Uterus (tissue), 4 donors: Measurements from ENCODE around the gene RNF217. TPM values are rescaled to one million over a fixed set of nuclear protein-coding genes. Genes with fewer than 3 reads are reported as not detected.
"Not testable (repeated sequence)": the region's sequence is repeated elsewhere in the genome, so short reads cannot be mapped to it uniquely, and the experiment has no call there.

Source experiments
- DNase-seq, 2 donors: peaks; one replicate each; pipeline ENCODE4 v3.0.0-alpha.2; 2019 to 2020
- H3K27ac ChIP-seq, 2 donors: fragments of 200-600 bp; sonication (generic); 1 replicate in 1 of 2; 2 replicates in 1 of 2; pipeline ENCODE4 v1.5.1; 2016 to 2018
- H3K27me3 ChIP-seq, 2 donors: fragments of 200-600 bp; sonication (generic); one replicate each; pipeline ENCODE4 v1.5.1; 2018 to 2019; ENCODE audit warnings: control low read depth in 1 of 2
- H3K36me3 ChIP-seq, 2 donors: fragments of 200-600 bp; sonication (generic); one replicate each; pipeline ENCODE4 v1.5.1; 2019; ENCODE audit warnings: control low read depth in 1 of 2
- H3K4me1 ChIP-seq, 2 donors: fragments of 200-600 bp; sonication (generic); one replicate each; pipeline ENCODE4 v1.5.1; 2018 to 2019; ENCODE audit warnings: control low read depth in 1 of 2
- H3K4me3 ChIP-seq, 2 donors: fragments of 200-600 bp; sonication (generic); 1 replicate in 1 of 2; 2 replicates in 1 of 2; pipeline ENCODE4 v1.5.1; 2018 to 2019; ENCODE audit warnings: mild to moderate bottlenecking in 1 of 2
- H3K9me3 ChIP-seq, 2 donors: fragments of 200-600 bp; sonication (generic); one replicate each; pipeline ENCODE4 v1.5.1; 2019; ENCODE audit warnings: control low read depth in 1 of 2
- CTCF ChIP-seq, 4 experiments: fragments of 200-600 bp in 2 of 4; fragments of 450-650 bp in 2 of 4; sonication (generic) in 2 of 4; IDR thresholded peaks; one replicate each; pipeline ENCODE4 v1.5.1; 2016 to 2019; ENCODE audit warnings: antibody characterized with exemption in 4 of 4, mild to moderate bottlenecking in 2 of 4, moderate library complexity in 1 of 4
- POLR2A ChIP-seq, 2 donors: fragments of 450-650 bp; IDR thresholded peaks; one replicate each; pipeline ENCODE4 v1.6.1; 2016; ENCODE audit warnings: antibody characterized with exemption in 2 of 2, mild to moderate bottlenecking in 1 of 2, moderate library complexity in 1 of 2
- intact Hi-C: fragments of 100-400 bp; cut with DNase I; formaldehyde crosslinking; loops from one replicate; pipeline ENCODE4 v1.15.1; 2023; ENCODE audit warnings: low total_unique reads
- total RNA-seq, 4 donors: library from RNA; depleted of rRNA in 3 of 4; stranded (reverse); fragments of >200 nt in 3 of 4; gene quantifications; one replicate each; pipeline versions ENCODE4 v1.1.0 to v1.2.4, GENCODE V29; 2014 to 2023
- donor health status: DM: yes; HTN: yes; CAD: no.

RNF217 gene
- total RNA-seq, 4 donors from 2014 or later, result 22.9 to 42.0 (median 29.0) TPM

- peak in 2 of 4 experiments; percentile 13 to 19 for TF ChIP-seq CTCF (IDR thresholded peaks at IDR 0.05)
- TF ChIP-seq POLR2A (IDR thresholded peaks at IDR 0.05), result peak in 1 of 2 donors; percentile 7
- Histone ChIP-seq H3K36me3 (no peaks in the 10 kb centered on the region), H3K4me3 (peak overlapping the region; percentile 72 to 75), H3K4me1 (no peaks in the 10 kb centered on the region), H3K27me3 (no peaks in the 10 kb centered on the region), H3K9me3 (no peaks in the 10 kb centered on the region), H3K27ac (peak overlapping the region; percentile 96 to 97)
- peak; percentile 32 to 41 for DNase-seq
- intact Hi-C loops, result no loop called here
These were observed 590 bp downstream of the RNF217 start for GRCh38 chr6:124962639-124963415.

GRCh38 chr6:124963416-124963785 lies 1.2 kb downstream of the RNF217 start:
- H3K4me1 ChIP-seq, result no peaks in the 10 kb centered on the region
- intact Hi-C loops, result no loop called here
- no peaks in the 10 kb centered on the region for H3K36me3 ChIP-seq
- H3K27ac ChIP-seq, result peak overlapping the region; percentile 96 to 97
- peak overlapping the region; percentile 72 to 75 for H3K4me3 ChIP-seq
- no peak for DNase-seq
- no peaks in the 10 kb centered on the region for H3K9me3 ChIP-seq
- H3K27me3 ChIP-seq, result no peaks in the 10 kb centered on the region
- peak in 1 of 2 donors; percentile 3 for TF ChIP-seq POLR2A (IDR thresholded peaks at IDR 0.05)
- TF ChIP-seq CTCF (IDR thresholded peaks at IDR 0.05), result no peak

GRCh38 chr6:124963831-124964763 lies 1.9 kb downstream of the RNF217 start:
- intact Hi-C loops, result no loop called here
- Histone ChIP-seq H3K27me3 (no peaks in the 10 kb centered on the region), H3K9me3 (no peaks in the 10 kb centered on the region), H3K4me1 (no peaks in the 10 kb centered on the region), H3K4me3 (peak overlapping the region; percentile 72 to 75), H3K27ac (peak overlapping the region; percentile 96 to 97), H3K36me3 (no peaks in the 10 kb centered on the region)
- peak; percentile 68 to 78 for DNase-seq
- peak in 1 of 2 donors; percentile 16 for TF ChIP-seq POLR2A (IDR thresholded peaks at IDR 0.05)
- TF ChIP-seq CTCF (IDR thresholded peaks at IDR 0.05), result no peak

- intact Hi-C loops, result no loop called here
- Histone ChIP-seq H3K4me1 (no peaks in the 10 kb centered on the region), H3K27ac (peak overlapping the region; percentile 96 to 97), H3K9me3 (no peaks in the 10 kb centered on the region), H3K36me3 (no peaks in the 10 kb centered on the region), H3K27me3 (no peaks in the 10 kb centered on the region), H3K4me3 (peak overlapping the region; percentile 72 to 75)
- DNase-seq, result no peak
- TF ChIP-seq POLR2A (IDR thresholded peaks at IDR 0.05) (no peak), CTCF (IDR thresholded peaks at IDR 0.05) (no peak)
These were observed 2.5 kb downstream of the RNF217 start for GRCh38 chr6:124964764-124965105.

GRCh38 chr6:124965424-124965850 lies 3.2 kb downstream of the RNF217 start:
- H3K36me3 ChIP-seq, H3K9me3 ChIP-seq, DNase-seq, intact Hi-C loops, H3K27me3 ChIP-seq, H3K4me1 ChIP-seq, H3K4me3 ChIP-seq: not testable (repeated sequence)
- peak overlapping the region in 1 of 2 donors; percentile 97 for H3K27ac ChIP-seq
